HepG2 (cell line): ENCODE results near the gene DNTTIP2. TPM values are rescaled to one million over a fixed set of nuclear protein-coding genes. Genes with fewer than 3 reads are reported as not detected.

Experiments used
- ASH2L ChIP-seq: fragments of 300-600, 200-600 bp; sonication (generic); IDR thresholded peaks from 2 replicates; pipeline ENCODE4 v1.7.0; 2017; ENCODE audit warnings: low read depth, mild to moderate bottlenecking, moderate library complexity, mixed read lengths, low read length; ENCODE audit not compliant: insufficient read length
- FOXC1 ChIP-seq: sonication (generic); formaldehyde crosslinking; IDR thresholded peaks from 2 replicates; pipeline ENCODE4 v1.8.0; 2022; ENCODE audit warnings: mild to moderate bottlenecking, missing genetic modification reagents, borderline replicate concordance
- HES4 ChIP-seq: sonication (generic); formaldehyde crosslinking; IDR thresholded peaks from 2 replicates; pipeline ENCODE4 v1.9.0; 2021; ENCODE audit warnings: mild to moderate bottlenecking, missing genetic modification reagents, borderline replicate concordance
- HNF4G ChIP-seq, 2 experiments: sonication (generic) in 1 of 2; formaldehyde crosslinking in 1 of 2; IDR thresholded peaks; 2 replicates each; pipeline versions ENCODE4 v1.4.0 to v1.6.1; 2011 to 2020; ENCODE audit warnings: borderline replicate concordance in 2 of 2, low read depth in 2 of 2, mild to moderate bottlenecking in 2 of 2, low read length in 1 of 2, missing genetic modification reagents in 1 of 2, moderate library complexity in 1 of 2
- KMT2B ChIP-seq: IDR thresholded peaks from 2 replicates; pipeline ENCODE4 v1.6.1; 2016; ENCODE audit warnings: missing genetic modification reagents, missing compliant biosample characterization
- PAX8 ChIP-seq: sonication (generic); formaldehyde crosslinking; IDR thresholded peaks from 2 replicates; pipeline ENCODE4 v1.8.0; 2022; ENCODE audit warnings: mild to moderate bottlenecking, missing genetic modification reagents, borderline replicate concordance
- RARA ChIP-seq: IDR thresholded peaks from 2 replicates; pipeline ENCODE4 v1.6.1; 2016; ENCODE audit warnings: missing genetic modification reagents, missing compliant biosample characterization
- SIN3A ChIP-seq: IDR thresholded peaks from 2 replicates; pipeline ENCODE4 v1.6.1; 2011; ENCODE audit warnings: low read depth, mild to moderate bottlenecking, control low read depth, low read length, borderline replicate concordance
- SOX6 ChIP-seq, 2 experiments: fragments of 450-650 bp in 1 of 2; sonication (generic) in 1 of 2; formaldehyde crosslinking in 1 of 2; IDR thresholded peaks; 2 replicates each; pipeline versions ENCODE4 v1.4.0 to v1.6.1; 2017 to 2020; ENCODE audit warnings: antibody characterized with exemption in 1 of 2, mild to moderate bottlenecking in 1 of 2, missing genetic modification reagents in 1 of 2
- ZBTB21 ChIP-seq: sonication (generic); formaldehyde crosslinking; IDR thresholded peaks from 2 replicates; pipeline ENCODE4 v1.4.0; 2020; ENCODE audit warnings: missing genetic modification reagents
- ZNF891 ChIP-seq: sonication (generic); formaldehyde crosslinking; IDR thresholded peaks from 2 replicates; pipeline ENCODE4 v1.5.0; 2020; ENCODE audit warnings: mild to moderate bottlenecking, missing genetic modification reagents
- ZSCAN20 ChIP-seq: sonication (generic); formaldehyde crosslinking; IDR thresholded peaks from 2 replicates; pipeline ENCODE4 v1.4.0; 2020; ENCODE audit warnings: missing genetic modification reagents, mild to moderate bottlenecking, borderline replicate concordance
- ZXDC ChIP-seq: sonication (generic); formaldehyde crosslinking; IDR thresholded peaks from 2 replicates; pipeline ENCODE4 v1.5.0; 2020; ENCODE audit warnings: mild to moderate bottlenecking, missing genetic modification reagents
- polyA plus RNA-seq, 8 experiments: library from polyadenylated mRNA; depleted of rRNA in 3 of 8; stranded (reverse) in 7 of 8; unstranded in 1 of 8; fragments of >200 nt; fragmentation: Illumina TruSeq in 4 of 8; extraction: Trizol in 4 of 8; gene quantifications; 2 replicates each; pipeline versions ENCODE4 v1.2.1 to v1.2.3, GENCODE V29; 2011 to 2016; ENCODE audit warnings: low read depth in 4 of 8, missing spikeins in 1 of 8, mixed read lengths in 1 of 8; ENCODE audit not compliant: insufficient read depth in 1 of 8
- total RNA-seq, 5 experiments: library from RNA; depleted of rRNA; stranded (reverse); fragments of >200 nt; fragmentation: Illumina TruSeq; extraction: Trizol; gene quantifications; 2 replicates each; pipeline ENCODE4 v1.2.3, GENCODE V29; 2016; ENCODE audit warnings: low read depth in 1 of 5
- TF ChIP-seq, protein P1 (sequence below): sonication (generic); formaldehyde crosslinking; IDR thresholded peaks from 2 replicates; pipeline ENCODE4 v1.5.0; 2020; ENCODE audit warnings: mild to moderate bottlenecking, missing genetic modification reagents
- TF ChIP-seq, protein P2 (sequence below): sonication (generic); formaldehyde crosslinking; IDR thresholded peaks from 2 replicates; pipeline ENCODE4 v1.4.0; 2020; ENCODE audit warnings: missing genetic modification reagents

Gene DNTTIP2
- total and polyA plus RNA-seq, 2 of the 13 experiments (the other 11 are each of a cell fraction or from before 2014, with no cell fraction given): 11.4 to 63.3 TPM

DNA sequence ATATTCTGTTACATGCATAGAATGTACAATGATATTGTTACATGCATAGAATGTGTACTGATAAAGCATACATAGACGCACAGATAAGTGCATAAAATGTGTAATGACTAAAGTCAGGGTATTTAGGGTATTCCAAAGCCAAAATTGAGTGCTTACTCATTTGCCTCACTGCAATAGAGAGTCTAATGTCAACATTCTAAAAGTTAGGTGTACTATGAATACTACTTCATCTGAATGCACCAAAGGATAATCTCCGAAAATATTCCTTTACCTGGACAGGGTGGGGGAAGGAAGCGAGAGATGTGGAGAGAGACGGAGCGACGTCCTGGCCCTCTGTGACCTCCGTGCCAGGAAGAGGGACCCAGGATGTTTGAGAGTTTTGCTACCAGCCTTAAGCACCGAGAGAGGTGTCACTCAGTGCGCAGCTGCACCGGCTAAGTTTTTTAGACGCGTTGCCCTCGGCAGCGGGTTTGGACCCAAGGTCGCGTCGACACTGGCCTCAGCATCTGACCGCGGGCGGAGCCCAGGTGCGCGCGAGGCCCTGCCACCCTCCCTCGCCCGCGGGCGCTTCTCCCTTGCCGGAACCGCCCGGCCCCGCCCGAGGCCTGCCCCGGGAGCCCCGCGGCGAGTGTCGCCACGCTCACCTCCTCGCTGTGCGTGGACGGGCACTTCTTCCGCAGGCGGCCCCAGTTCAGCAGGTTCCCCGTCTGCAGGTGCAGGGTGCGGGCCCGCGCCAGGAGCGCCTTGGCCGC, 29.6 kb upstream of the DNTTIP2 start (continued):
- TF ChIP-seq ASH2L (peak; percentile 56), ZXDC (CRISPR knock-in tag) (no peak), SIN3A (0 out of 2 replicates have a peak, but pooled peaks have one; percentile 55), PAX8 (no peak), HES4 (CRISPR knock-in tag) (peak; percentile 28; the same call in 1 of the 2 replicates), HNF4G (IDR thresholded peaks at IDR 0.05; ENCODE audit: borderline replicate concordance, low read depth, low read length) (no peak), HNF4G (CRISPR knock-in tag; IDR thresholded peaks at IDR 0.05; ENCODE audit: borderline replicate concordance, low read depth) (no peak), ZBTB21 (CRISPR knock-in tag) (no peak), ZNF891 (peak; percentile 38; the same call in 1 of the 2 replicates), ZSCAN20 (no peak), KMT2B (CRISPR knock-in tag) (0 out of 2 replicates have a peak, but pooled peaks have one; percentile 8), SOX6 (IDR thresholded peaks at IDR 0.05) (no peak), SOX6 (CRISPR knock-in tag; IDR thresholded peaks at IDR 0.05) (0 out of 2 replicates have a peak, but pooled peaks have one; percentile 5), FOXC1 (CRISPR knock-in tag) (peak; percentile 33; the same call in 1 of the 2 replicates), RARA (CRISPR knock-in tag) (peak; percentile 7; the same call in 1 of the 2 replicates)
- TF ChIP-seq, protein P1, sequence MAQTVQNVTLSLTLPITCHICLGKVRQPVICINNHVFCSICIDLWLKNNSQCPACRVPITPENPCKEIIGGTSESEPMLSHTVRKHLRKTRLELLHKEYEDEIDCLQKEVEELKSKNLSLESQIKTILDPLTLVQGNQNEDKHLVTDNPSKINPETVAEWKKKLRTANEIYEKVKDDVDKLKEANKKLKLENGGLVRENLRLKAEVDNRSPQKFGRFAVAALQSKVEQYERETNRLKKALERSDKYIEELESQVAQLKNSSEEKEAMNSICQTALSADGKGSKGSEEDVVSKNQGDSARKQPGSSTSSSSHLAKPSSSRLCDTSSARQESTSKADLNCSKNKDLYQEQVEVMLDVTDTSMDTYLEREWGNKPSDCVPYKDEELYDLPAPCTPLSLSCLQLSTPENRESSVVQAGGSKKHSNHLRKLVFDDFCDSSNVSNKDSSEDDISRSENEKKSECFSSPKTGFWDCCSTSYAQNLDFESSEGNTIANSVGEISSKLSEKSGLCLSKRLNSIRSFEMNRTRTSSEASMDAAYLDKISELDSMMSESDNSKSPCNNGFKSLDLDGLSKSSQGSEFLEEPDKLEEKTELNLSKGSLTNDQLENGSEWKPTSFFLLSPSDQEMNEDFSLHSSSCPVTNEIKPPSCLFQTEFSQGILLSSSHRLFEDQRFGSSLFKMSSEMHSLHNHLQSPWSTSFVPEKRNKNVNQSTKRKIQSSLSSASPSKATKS (CRISPR knock-in tag): no peak
- TF ChIP-seq, protein P2, sequence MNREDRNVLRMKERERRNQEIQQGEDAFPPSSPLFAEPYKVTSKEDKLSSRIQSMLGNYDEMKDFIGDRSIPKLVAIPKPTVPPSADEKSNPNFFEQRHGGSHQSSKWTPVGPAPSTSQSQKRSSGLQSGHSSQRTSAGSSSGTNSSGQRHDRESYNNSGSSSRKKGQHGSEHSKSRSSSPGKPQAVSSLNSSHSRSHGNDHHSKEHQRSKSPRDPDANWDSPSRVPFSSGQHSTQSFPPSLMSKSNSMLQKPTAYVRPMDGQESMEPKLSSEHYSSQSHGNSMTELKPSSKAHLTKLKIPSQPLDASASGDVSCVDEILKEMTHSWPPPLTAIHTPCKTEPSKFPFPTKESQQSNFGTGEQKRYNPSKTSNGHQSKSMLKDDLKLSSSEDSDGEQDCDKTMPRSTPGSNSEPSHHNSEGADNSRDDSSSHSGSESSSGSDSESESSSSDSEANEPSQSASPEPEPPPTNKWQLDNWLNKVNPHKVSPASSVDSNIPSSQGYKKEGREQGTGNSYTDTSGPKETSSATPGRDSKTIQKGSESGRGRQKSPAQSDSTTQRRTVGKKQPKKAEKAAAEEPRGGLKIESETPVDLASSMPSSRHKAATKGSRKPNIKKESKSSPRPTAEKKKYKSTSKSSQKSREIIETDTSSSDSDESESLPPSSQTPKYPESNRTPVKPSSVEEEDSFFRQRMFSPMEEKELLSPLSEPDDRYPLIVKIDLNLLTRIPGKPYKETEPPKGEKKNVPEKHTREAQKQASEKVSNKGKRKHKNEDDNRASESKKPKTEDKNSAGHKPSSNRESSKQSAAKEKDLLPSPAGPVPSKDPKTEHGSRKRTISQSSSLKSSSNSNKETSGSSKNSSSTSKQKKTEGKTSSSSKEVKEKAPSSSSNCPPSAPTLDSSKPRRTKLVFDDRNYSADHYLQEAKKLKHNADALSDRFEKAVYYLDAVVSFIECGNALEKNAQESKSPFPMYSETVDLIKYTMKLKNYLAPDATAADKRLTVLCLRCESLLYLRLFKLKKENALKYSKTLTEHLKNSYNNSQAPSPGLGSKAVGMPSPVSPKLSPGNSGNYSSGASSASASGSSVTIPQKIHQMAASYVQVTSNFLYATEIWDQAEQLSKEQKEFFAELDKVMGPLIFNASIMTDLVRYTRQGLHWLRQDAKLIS (CRISPR knock-in tag): 0 out of 2 replicates have a peak, but pooled peaks have one; percentile 35
